Nephron progenitor cell (in vitro differentiated cells): ENCODE results near the gene ECE1.
A peak's percentile ranks its signal among the peaks of the same experiment; 100 is the strongest.
"Not testable (repeated sequence)": the region's sequence is repeated elsewhere in the genome, so short reads cannot be mapped to it uniquely, and the experiment has no call there.

Experiments used
- DNase-seq: peaks from one replicate; pipeline ENCODE4 v3.0.0; 2021
- H3K27ac Mint-ChIP-seq: 2 replicates; pipeline ENCODE4 v1.8.0; 2021; ENCODE audit warnings: mild to moderate bottlenecking, moderate library complexity, mixed read lengths
- H3K27me3 Mint-ChIP-seq: 2 replicates; pipeline ENCODE4 v1.8.0; 2021; ENCODE audit warnings: mild to moderate bottlenecking, low read depth, mixed read lengths; ENCODE audit not compliant: poor library complexity
- H3K36me3 Mint-ChIP-seq: 2 replicates; pipeline ENCODE4 v1.8.0; 2021; ENCODE audit warnings: low read depth, mixed read lengths
- H3K4me1 Mint-ChIP-seq: 2 replicates; pipeline ENCODE4 v1.8.0; 2021; ENCODE audit warnings: mixed read lengths
- H3K4me3 Mint-ChIP-seq: 2 replicates; pipeline ENCODE4 v1.8.0; 2021; ENCODE audit warnings: mild to moderate bottlenecking, moderate library complexity, mixed read lengths
- H3K9me3 Mint-ChIP-seq: 2 replicates; pipeline ENCODE4 v1.8.0; 2021; ENCODE audit warnings: mild to moderate bottlenecking, moderate library complexity, mixed read lengths
- CTCF ChIP-seq: fragments of 200-600 bp; sonication (generic); IDR thresholded peaks from 2 replicates; pipeline ENCODE4 v1.5.0; 2021; ENCODE audit warnings: antibody characterized with exemption

ECE1 gene

DNA sequence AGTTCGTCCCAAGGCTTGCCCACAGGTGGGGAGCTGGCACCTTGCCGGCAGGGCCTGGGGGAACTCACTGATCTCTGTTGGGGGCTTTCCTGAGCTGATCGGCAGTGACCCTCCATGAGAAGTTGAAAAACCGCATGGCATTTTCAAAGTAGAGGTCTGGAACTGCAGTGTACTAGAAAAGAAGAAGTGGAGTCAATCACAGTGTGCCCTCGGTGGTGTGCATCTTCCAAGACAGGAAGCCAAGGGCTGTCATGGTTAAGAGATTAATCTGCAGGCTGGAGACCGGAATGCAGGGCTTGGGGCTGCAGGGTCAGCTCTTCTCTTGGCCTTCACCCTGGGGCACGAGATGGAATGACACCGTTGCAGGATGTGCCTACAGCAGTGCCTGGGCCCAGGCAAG lies 56.8 kb downstream of the ECE1 start:
- H3K9me3 Mint-ChIP-seq: no peaks in the 10 kb centered on the region
- no peaks in the 10 kb centered on the region for H3K27me3 Mint-ChIP-seq
- no peak for DNase-seq
- H3K27ac Mint-ChIP-seq: no peak overlapping the region
- H3K36me3 Mint-ChIP-seq: peaks cover 16% of the 10 kb centered on the region
- H3K4me3 Mint-ChIP-seq: no peak overlapping the region
- TF ChIP-seq CTCF: no peak
- H3K4me1 Mint-ChIP-seq: peaks cover 25% of the 10 kb centered on the region

DNA sequence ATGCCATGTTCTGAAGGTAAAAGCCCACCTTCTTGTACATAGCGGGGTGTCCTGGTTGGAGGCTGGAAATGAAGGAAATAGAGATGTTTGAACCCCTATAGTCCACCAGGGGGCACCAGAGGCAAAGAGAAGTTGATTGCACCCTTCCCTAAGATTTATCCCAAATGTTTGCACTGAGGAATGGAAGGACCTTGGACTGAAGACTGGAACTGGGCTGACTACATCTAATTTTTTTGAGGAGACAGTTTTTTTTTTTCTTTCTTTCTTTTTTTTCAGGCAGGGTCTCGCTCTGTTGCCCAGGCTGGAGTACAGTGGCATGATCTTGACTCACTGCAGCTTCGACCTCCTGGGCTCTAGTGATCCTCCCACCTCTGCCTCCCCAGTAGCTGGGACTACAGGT lies 58.2 kb downstream of the ECE1 start:
- H3K36me3 Mint-ChIP-seq: peaks cover 16% of the 10 kb centered on the region
- H3K4me3 Mint-ChIP-seq: no peak overlapping the region
- peak; percentile 80 for TF ChIP-seq CTCF
- peaks cover 11% of the 10 kb centered on the region for H3K4me1 Mint-ChIP-seq
- no peaks in the 10 kb centered on the region for H3K9me3 Mint-ChIP-seq
- no peaks in the 10 kb centered on the region for H3K27me3 Mint-ChIP-seq
- DNase-seq: peak; percentile 55
- H3K27ac Mint-ChIP-seq: no peak overlapping the region

DNA sequence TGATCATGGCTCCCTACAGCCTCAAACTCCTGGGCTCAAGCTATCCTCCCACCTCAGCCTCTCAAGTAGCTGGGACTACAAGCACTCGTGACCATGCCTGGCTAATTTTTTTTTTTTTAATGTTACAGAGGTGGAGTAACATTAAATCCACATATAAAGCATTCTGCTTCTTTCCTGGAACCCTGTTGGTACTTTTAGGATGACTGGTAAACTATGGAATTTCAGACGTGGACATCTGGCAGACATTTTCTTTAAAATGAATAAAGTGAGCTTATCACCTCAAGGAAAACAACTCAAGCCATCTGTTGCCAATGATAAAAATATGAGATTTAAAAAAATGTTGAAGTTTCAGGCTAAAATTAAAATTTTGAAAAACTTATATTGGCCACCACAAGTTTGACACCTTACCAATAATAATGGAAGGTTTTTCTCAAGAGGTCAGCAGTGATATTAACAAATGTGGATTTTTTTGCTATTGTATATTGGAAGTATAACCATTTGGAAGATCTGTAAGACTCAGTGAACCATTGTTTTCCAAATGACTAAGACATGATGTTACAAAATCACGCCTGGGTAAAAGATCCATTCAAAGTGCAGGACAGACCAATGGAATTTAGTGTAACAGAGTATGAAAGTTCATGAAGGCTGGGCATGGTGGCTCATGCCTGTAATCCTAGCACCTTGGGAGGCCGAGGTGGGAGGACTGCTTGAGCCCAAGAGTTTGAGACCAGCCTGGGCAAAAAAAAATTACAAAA lies 60.8 kb downstream of the ECE1 start:
- TF ChIP-seq CTCF: no peak
- no peak for DNase-seq
- H3K9me3 Mint-ChIP-seq: no peaks in the 10 kb centered on the region
- peaks cover 11% of the 10 kb centered on the region for H3K36me3 Mint-ChIP-seq
- H3K27ac Mint-ChIP-seq: no peak overlapping the region
- peaks cover 12% of the 10 kb centered on the region for H3K4me1 Mint-ChIP-seq
- no peaks in the 10 kb centered on the region for H3K27me3 Mint-ChIP-seq
- no peak overlapping the region for H3K4me3 Mint-ChIP-seq

GRCh38 chr1:21228224-21228623 lies 62.0 kb downstream of the ECE1 start:
- not testable (repeated sequence) for H3K27me3 Mint-ChIP-seq, DNase-seq, H3K9me3 Mint-ChIP-seq, H3K27ac Mint-ChIP-seq, H3K4me1 Mint-ChIP-seq, H3K4me3 Mint-ChIP-seq
- peaks cover 12% of the 10 kb centered on the region for H3K36me3 Mint-ChIP-seq

GRCh38 chr1:21225065-21225464 lies 65.2 kb downstream of the ECE1 start:
- H3K4me3 Mint-ChIP-seq: no peak overlapping the region
- peaks cover 7% of the 10 kb centered on the region for H3K36me3 Mint-ChIP-seq
- no peak overlapping the region for H3K27ac Mint-ChIP-seq
- no peaks in the 10 kb centered on the region for H3K27me3 Mint-ChIP-seq
- H3K9me3 Mint-ChIP-seq: no peaks in the 10 kb centered on the region
- no peak for TF ChIP-seq CTCF
- no peak for DNase-seq
- H3K4me1 Mint-ChIP-seq: peaks cover 5% of the 10 kb centered on the region

GRCh38 chr1:21220815-21221214 lies 69.4 kb downstream of the ECE1 start:
- H3K36me3 Mint-ChIP-seq: peaks cover 7% of the 10 kb centered on the region
- no peaks in the 10 kb centered on the region for H3K27me3 Mint-ChIP-seq
- H3K27ac Mint-ChIP-seq: no peak overlapping the region
- DNase-seq: no peak
- no peaks in the 10 kb centered on the region for H3K9me3 Mint-ChIP-seq
- H3K4me3 Mint-ChIP-seq: no peak overlapping the region
- H3K4me1 Mint-ChIP-seq: peaks cover 5% of the 10 kb centered on the region
- TF ChIP-seq CTCF: no peak
